Measurements from ENCODE around the gene KIAA1671. TPM values are rescaled to one million over a fixed set of nuclear protein-coding genes. Genes with fewer than 3 reads are reported as not detected.

The KIAA1671 gene
- total and polyA plus RNA-seq, 2 of the 4 experiments (the other 2 are of a cell fraction): 0.02 TPM; not detected in 1

GRCh38 chr22:24938741-24939341, 13.7 kb upstream of the KIAA1671 start:
- no peak overlapping the region for H3K18ac ChIP-seq (ENCODE audit: low read depth, low read length)
- CTCF ChIA-PET: interaction anchor here (1.1 kb wide), 1 partner anchor 109 kb away, joined by 3 read pairs; no protein-coding TSS in a partner anchor
- peak; percentile 57 for ATAC-seq (ENCODE audit: low read depth)
- no peak overlapping the region for H3K56ac ChIP-seq (ENCODE audit: extremely low read depth, insufficient read depth, low read length)
- H2AK9ac ChIP-seq (replicated peaks; ENCODE audit: low read depth, low read length, poor library complexity): no peak overlapping the region
- H3K4me2 ChIP-seq (ENCODE audit: low read depth, low read length): no peak overlapping the region
- H4K91ac ChIP-seq (ENCODE audit: insufficient read depth, low read depth, low read length): no peak overlapping the region
- H2AFZ ChIP-seq (replicated peaks; ENCODE audit: low read length, poor library complexity): no peak overlapping the region
- H3K23ac ChIP-seq (ENCODE audit: low read depth, low read length): no peak overlapping the region
- peak; percentile 25 for DNase-seq
- POLR2A ChIA-PET (ENCODE audit: unreplicated experiment): no interaction called here
- H3K4me1 ChIP-seq (ENCODE audit: control insufficient read depth, insufficient read depth, low read length): no peaks in the 10 kb centered on the region
- no peak overlapping the region for H3K4ac ChIP-seq (ENCODE audit: low read depth, low read length)
- dilution Hi-C loops (cut with HindIII; ENCODE audit: low sequenced_read_pairs, unreplicated experiment) (no loop called here), in situ Hi-C loops (cut with MboI; ENCODE audit: low sequenced_read_pairs) (no loop called here), intact Hi-C loops (cut with micrococcal nuclease) (loop anchor here (1.0 to 5.0 kb wide), 2 partner anchors 109 to 167 kb away; partner anchors contain the start of gene PIWIL3)
- H3K27ac ChIP-seq (ENCODE audit: insufficient read depth, low read length): no peak overlapping the region
- H4K5ac ChIP-seq (ENCODE audit: low read depth, low read length): no peak overlapping the region
- TF ChIP-seq SMC3 (IDR thresholded peaks at IDR 0.05; ENCODE audit: low read depth, low read length): peak; percentile 32; the same call in 1 of the 2 replicates
- peak; percentile 46 for TF ChIP-seq RAD21 (IDR thresholded peaks at IDR 0.05; ENCODE audit: low read length)
- TF ChIP-seq RCOR1 (IDR thresholded peaks at IDR 0.05; ENCODE audit: insufficient replicate concordance, low read length): no peak
- TF ChIP-seq CTCF (conservative IDR thresholded peaks at IDR 0.05; ENCODE audit: low read depth, low read length): peak; percentile 58
- H3K4me3 ChIP-seq (ENCODE audit: insufficient read depth, low read depth, low read length): no peak overlapping the region
- H3K14ac ChIP-seq (replicated peaks; ENCODE audit: low read depth, low read length): no peak overlapping the region
- no peaks in the 10 kb centered on the region for H3K9me1 ChIP-seq (ENCODE audit: insufficient read depth, low read length)
- no peaks in the 10 kb centered on the region for H3K27me3 ChIP-seq (ENCODE audit: control insufficient read depth, insufficient read depth, low read length)
- H2BK5ac ChIP-seq (ENCODE audit: low read depth, low read length, poor library complexity, severe bottlenecking): no peak overlapping the region
- H2BK15ac ChIP-seq (ENCODE audit: low read depth, low read length): no peak overlapping the region
- no peaks in the 10 kb centered on the region for H3K79me1 ChIP-seq (ENCODE audit: low read depth in 1 of 2, low read length in 2 of 2)
- no peaks in the 10 kb centered on the region for H3K9me3 ChIP-seq (ENCODE audit: control insufficient read depth, insufficient read depth, low read length)
- H4K20me1 ChIP-seq (ENCODE audit: insufficient read depth, low read length): no peaks in the 10 kb centered on the region
- no peaks in the 10 kb centered on the region for H3K36me3 ChIP-seq (ENCODE audit: control insufficient read depth, insufficient read depth, low read length)
- no peak overlapping the region for H3K9ac ChIP-seq (ENCODE audit: low read depth, low read length)
- no peak overlapping the region for H2BK120ac ChIP-seq (ENCODE audit: low read depth, low read length)
- BruUV-seq (replicated peaks): no TSS peak
- H4K8ac ChIP-seq (ENCODE audit: low read depth in 2 of 2, low read length in 2 of 2): no peak overlapping the region
- no peak overlapping the region for H2BK20ac ChIP-seq (ENCODE audit: low read depth, low read length)
- 7% methylated on average over 7 of the region's 11 CpGs; no CpG with 5 or more reads in 1 of the 2 experiments for WGBS, 2 experiments (ENCODE audit: extremely low coverage in 2 of 2, insufficient read length in 1 of 2)
- H2AK5ac ChIP-seq (ENCODE audit: low read depth, low read length): no peak overlapping the region
